ENCODE results near the gene NMT1. TPM values are rescaled to one million over a fixed set of nuclear protein-coding genes. Genes with fewer than 3 reads are reported as not detected.
A peak's percentile ranks its signal among the peaks of the same experiment; 100 is the strongest.
"Not testable (repeated sequence)": the region's sequence is repeated elsewhere in the genome, so short reads cannot be mapped to it uniquely, and the experiment has no call there.

The NMT1 gene
- polyA plus RNA-seq, 4 donors: 38.9 to 131 (median 72.0) TPM

DNA sequence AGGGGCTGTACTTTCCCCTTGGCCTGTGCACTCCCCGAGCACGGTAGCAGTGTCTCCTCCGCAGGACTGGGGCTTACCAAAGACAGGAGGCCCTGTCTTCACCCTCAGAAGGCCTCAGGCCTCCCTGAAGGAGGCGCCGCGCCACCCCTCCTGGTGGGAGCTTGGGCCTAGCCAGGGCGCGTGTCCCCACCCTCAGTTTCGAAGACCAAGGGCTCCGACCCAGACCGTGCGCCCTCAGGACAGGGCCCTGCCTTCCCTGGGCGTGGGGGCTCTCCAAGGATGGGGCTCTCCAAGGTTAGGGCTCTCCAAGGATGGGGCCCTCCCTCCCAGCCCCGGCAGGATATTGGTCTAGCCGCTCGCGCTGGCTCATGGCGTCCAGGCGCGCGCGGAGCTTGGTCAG, 59.4 kb downstream of the NMT1 start:
- H3K36me3 ChIP-seq (ENCODE audit: control insufficient read depth in 3 of 3, insufficient read depth in 2 of 3, low read depth in 1 of 3, low read length in 3 of 3): peaks cover 0 to 32% (median 0%) of the 10 kb centered on the region in 3 donors
- no peak for DNase-seq
- H3K9me3 ChIP-seq (ENCODE audit: control insufficient read depth in 2 of 2, insufficient read depth in 1 of 2, low read depth in 1 of 2, low read length in 1 of 2): no peaks in the 10 kb centered on the region
- no peak for FAIRE-seq
- H3K4me1 ChIP-seq (ENCODE audit: control insufficient read depth in 3 of 3, insufficient read depth in 2 of 3, low read depth in 1 of 3, low read length in 2 of 3): peaks cover 0 to 28% (median 11%) of the 10 kb centered on the region in 3 donors
- H3K27ac ChIP-seq (ENCODE audit: low read depth in 1 of 3, low read length in 2 of 3): no peak overlapping the region
- WGBS, 3 donors: 86 to 96% (median 91%) methylated on average over 20 to 22 of the region's 22 CpGs
- no peak overlapping the region for H3K4me3 ChIP-seq (ENCODE audit: low read depth in 1 of 3, low read length in 3 of 3)
- no peaks in the 10 kb centered on the region for H3K27me3 ChIP-seq (ENCODE audit: control insufficient read depth in 3 of 3, insufficient read depth in 3 of 3, low read length in 3 of 3)

DNA sequence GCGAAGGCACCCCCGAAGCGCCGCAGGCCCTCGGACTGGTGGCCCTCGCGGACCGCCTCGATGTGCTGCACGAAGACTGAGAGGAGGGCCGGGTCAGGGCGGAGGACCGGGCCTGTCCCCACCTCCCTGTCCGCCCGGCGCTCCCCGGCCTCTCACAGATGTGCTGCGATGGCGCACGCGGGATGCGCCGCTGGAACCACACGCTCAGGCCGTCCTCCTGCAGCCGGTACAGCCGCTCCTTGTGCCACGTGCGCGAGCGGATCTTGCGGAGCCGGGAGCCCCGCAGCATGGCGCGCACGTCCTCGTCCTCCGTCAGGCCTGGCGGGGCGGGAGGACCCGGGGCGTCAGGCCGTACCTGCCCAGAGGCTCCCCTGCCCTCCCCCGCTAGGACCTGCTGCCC, 59.9 kb downstream of the NMT1 start:
- FAIRE-seq: no peak
- H3K4me1 ChIP-seq (ENCODE audit: control insufficient read depth in 3 of 3, insufficient read depth in 2 of 3, low read depth in 1 of 3, low read length in 2 of 3): peaks cover 0 to 28% (median 11%) of the 10 kb centered on the region in 3 donors
- H3K27me3 ChIP-seq (ENCODE audit: control insufficient read depth in 3 of 3, insufficient read depth in 3 of 3, low read length in 3 of 3): no peaks in the 10 kb centered on the region
- no peak overlapping the region for H3K27ac ChIP-seq (ENCODE audit: low read depth in 1 of 3, low read length in 2 of 3)
- H3K9me3 ChIP-seq (ENCODE audit: control insufficient read depth in 2 of 2, insufficient read depth in 1 of 2, low read depth in 1 of 2, low read length in 1 of 2): no peaks in the 10 kb centered on the region
- H3K36me3 ChIP-seq (ENCODE audit: control insufficient read depth in 3 of 3, insufficient read depth in 2 of 3, low read depth in 1 of 3, low read length in 3 of 3): peaks cover 0 to 32% (median 0%) of the 10 kb centered on the region in 3 donors
- no peak overlapping the region for H3K4me3 ChIP-seq (ENCODE audit: low read depth in 1 of 3, low read length in 3 of 3)
- WGBS, 3 donors: 56 to 92% (median 57%) methylated on average over 23 to 45 of the region's 45 CpGs
- DNase-seq: no peak

DNA sequence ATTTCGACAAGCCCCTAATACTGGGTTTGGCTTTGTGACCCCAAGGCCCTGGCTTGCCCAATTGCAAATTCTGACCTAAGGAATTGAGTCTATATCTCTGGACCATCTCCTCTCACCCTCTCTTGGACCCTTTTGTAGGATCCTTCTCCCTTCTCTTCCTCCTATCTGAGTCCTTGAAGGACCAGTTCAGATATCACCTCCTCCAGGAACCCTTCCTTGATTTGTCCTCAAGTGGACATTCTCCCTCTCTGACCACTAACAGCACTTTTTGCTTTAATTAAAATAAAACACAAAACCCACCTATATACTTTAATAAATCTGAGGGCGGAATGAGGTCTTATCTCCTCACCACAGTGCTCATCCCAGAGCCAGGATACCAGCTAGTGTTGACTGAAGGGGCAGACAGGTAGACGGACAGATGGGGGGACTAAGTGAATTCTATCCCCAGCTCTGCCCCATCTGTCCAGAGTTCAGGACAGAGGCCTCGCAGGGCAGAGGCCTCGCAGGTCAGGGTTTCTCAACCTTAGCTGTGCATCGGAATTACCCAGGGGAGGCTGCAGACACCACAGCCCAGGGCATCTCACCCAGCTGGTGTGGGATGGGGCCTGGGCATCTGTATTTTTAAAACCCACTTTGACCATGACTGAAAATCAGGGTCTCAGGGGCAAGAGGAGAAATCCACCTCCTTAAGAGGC, 62.1 kb downstream of the NMT1 start:
- H3K4me1 ChIP-seq (ENCODE audit: control insufficient read depth in 3 of 3, insufficient read depth in 2 of 3, low read depth in 1 of 3, low read length in 2 of 3): peaks cover 0 to 46% (median 17%) of the 10 kb centered on the region in 3 donors
- H3K4me3 ChIP-seq (ENCODE audit: low read depth in 1 of 3, low read length in 3 of 3): no peak overlapping the region
- peaks cover 0 to 21% (median 0%) of the 10 kb centered on the region in 3 donors for H3K36me3 ChIP-seq (ENCODE audit: control insufficient read depth in 3 of 3, insufficient read depth in 2 of 3, low read depth in 1 of 3, low read length in 3 of 3)
- no peak for FAIRE-seq
- no peaks in the 10 kb centered on the region for H3K27me3 ChIP-seq (ENCODE audit: control insufficient read depth in 3 of 3, insufficient read depth in 3 of 3, low read length in 3 of 3)
- WGBS, 3 donors: 87 to 88% (median 88%) methylated on average over 6 of the region's 6 CpGs
- DNase-seq: no peak
- no peaks in the 10 kb centered on the region for H3K9me3 ChIP-seq (ENCODE audit: control insufficient read depth in 2 of 2, insufficient read depth in 1 of 2, low read depth in 1 of 2, low read length in 1 of 2)
- H3K27ac ChIP-seq (ENCODE audit: low read depth in 1 of 3, low read length in 2 of 3): peak overlapping the region in 2 of 3 donors; percentile 4 to 50

DNA sequence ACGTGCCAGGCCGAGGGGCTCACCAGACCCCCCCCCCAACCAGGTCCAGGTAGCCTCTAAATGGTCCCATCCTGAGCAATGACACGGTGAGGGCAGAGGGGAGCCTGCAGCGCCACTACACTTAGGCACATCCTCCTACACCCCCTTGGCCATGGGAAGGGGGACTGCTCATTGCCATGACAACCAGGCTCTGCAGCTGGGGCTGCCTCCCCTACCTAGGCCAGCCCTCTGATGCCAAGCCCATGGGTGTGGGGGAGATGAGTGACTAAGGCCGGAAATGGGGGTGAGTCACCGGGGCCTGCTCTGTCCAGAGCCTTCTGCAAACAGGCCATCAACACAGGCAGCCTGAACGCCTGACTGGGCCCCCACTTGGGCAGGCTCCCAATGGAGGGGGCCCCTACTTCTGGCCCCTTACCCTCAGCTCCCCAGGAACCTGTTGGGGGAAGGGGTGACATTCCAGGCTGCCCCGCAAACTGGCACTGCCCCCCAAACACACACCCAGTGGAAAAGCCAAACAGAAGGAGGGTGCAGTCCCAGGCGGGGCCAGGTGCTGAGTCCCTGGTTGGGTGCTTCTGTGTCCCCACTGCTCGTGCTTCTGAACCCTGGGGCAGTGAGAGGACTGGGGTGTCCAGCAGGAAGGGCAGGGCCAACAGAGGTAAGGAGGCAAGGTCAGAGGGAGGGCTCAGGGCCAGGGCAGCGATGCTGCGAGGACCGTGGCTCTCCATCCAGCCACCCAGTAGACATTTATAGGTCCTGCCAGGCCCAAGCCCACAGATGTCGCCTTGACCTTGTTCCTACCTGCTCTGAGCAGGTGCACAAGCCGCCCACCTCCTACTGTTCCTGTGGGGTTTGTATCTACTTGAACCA, 63.0 kb downstream of the NMT1 start:
- no peaks in the 10 kb centered on the region for H3K9me3 ChIP-seq (ENCODE audit: control insufficient read depth in 2 of 2, insufficient read depth in 1 of 2, low read depth in 1 of 2, low read length in 1 of 2)
- WGBS, 3 donors: 62 to 70% (median 69%) methylated on average over 15 of the region's 15 CpGs
- DNase-seq: peak; percentile 69 to 89
- peak overlapping the region in 2 of 3 donors; percentile 50 to 87 for H3K27ac ChIP-seq (ENCODE audit: low read depth in 1 of 3, low read length in 2 of 3)
- peaks cover 0 to 13% (median 0%) of the 10 kb centered on the region in 3 donors for H3K36me3 ChIP-seq (ENCODE audit: control insufficient read depth in 3 of 3, insufficient read depth in 2 of 3, low read depth in 1 of 3, low read length in 3 of 3)
- H3K4me3 ChIP-seq (ENCODE audit: low read depth in 1 of 3, low read length in 3 of 3): no peak overlapping the region
- no peaks in the 10 kb centered on the region for H3K27me3 ChIP-seq (ENCODE audit: control insufficient read depth in 3 of 3, insufficient read depth in 3 of 3, low read length in 3 of 3)
- peaks cover 0 to 55% (median 17%) of the 10 kb centered on the region in 3 donors for H3K4me1 ChIP-seq (ENCODE audit: control insufficient read depth in 3 of 3, insufficient read depth in 2 of 3, low read depth in 1 of 3, low read length in 2 of 3)
- no peak for FAIRE-seq

DNA sequence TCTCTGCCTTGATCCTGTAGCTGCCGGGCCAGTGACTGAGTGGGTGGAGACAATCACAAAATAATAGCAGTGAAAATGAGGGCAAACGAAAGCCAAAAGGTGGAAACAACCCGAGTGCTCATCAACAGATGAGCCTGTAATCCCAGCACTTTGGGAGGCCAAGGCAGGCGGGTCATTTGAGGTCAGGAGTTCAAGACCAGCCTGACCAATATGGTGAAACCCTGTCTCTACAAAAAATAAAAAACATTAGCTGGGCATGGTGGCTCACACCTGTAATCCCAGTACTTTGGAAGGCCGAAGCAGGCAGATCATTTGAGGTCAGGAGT, 63.6 kb downstream of the NMT1 start:
- not testable (repeated sequence) for H3K27me3 ChIP-seq (ENCODE audit: control insufficient read depth in 3 of 3, insufficient read depth in 3 of 3, low read length in 3 of 3); DNase-seq; H3K4me3 ChIP-seq (ENCODE audit: low read depth in 1 of 3, low read length in 3 of 3); H3K9me3 ChIP-seq (ENCODE audit: control insufficient read depth in 2 of 2, insufficient read depth in 1 of 2, low read depth in 1 of 2, low read length in 1 of 2); FAIRE-seq; H3K36me3 ChIP-seq (ENCODE audit: control insufficient read depth in 3 of 3, insufficient read depth in 2 of 3, low read depth in 1 of 3, low read length in 3 of 3)
- WGBS, 3 donors: 64 to 69% (median 68%) methylated on average over 5 of the region's 5 CpGs
- H3K27ac ChIP-seq (ENCODE audit: low read depth in 1 of 3, low read length in 2 of 3): peak overlapping the region in 2 of 3 donors; percentile 50 to 87
- peaks cover 0 to 61% (median 17%) of the 10 kb centered on the region in 3 donors for H3K4me1 ChIP-seq (ENCODE audit: control insufficient read depth in 3 of 3, insufficient read depth in 2 of 3, low read depth in 1 of 3, low read length in 2 of 3)

DNA sequence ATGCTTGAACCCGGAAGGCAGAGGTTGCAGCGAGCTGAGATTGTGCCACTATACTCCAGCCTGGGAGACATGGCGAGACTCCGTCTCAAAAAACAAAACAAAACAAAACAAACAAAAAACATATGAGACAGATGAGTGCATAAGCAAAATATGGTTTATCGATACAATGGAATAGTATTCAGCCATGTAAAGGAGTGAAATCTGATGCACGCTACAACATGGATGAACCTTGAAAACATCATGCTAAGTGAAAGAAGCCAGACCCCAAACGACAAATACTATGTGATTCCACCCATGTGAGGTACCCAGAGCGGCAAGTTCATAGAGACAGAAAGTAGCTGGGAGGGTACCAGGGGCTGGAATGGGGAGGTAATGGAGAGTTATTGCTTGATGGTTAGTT, 64.4 kb downstream of the NMT1 start:
- DNase-seq (no peak), FAIRE-seq (no peak)
- Histone ChIP-seq H3K4me3 (ENCODE audit: low read depth in 1 of 3, low read length in 3 of 3) (no peak overlapping the region), H3K4me1 (ENCODE audit: control insufficient read depth in 3 of 3, insufficient read depth in 2 of 3, low read depth in 1 of 3, low read length in 2 of 3) (peaks cover 0 to 68% (median 17%) of the 10 kb centered on the region in 3 donors), H3K27me3 (ENCODE audit: control insufficient read depth in 3 of 3, insufficient read depth in 3 of 3, low read length in 3 of 3) (no peaks in the 10 kb centered on the region), H3K9me3 (ENCODE audit: control insufficient read depth in 2 of 2, insufficient read depth in 1 of 2, low read depth in 1 of 2, low read length in 1 of 2) (no peaks in the 10 kb centered on the region), H3K27ac (ENCODE audit: low read depth in 1 of 3, low read length in 2 of 3) (no peak overlapping the region), H3K36me3 (ENCODE audit: control insufficient read depth in 3 of 3, insufficient read depth in 2 of 3, low read depth in 1 of 3, low read length in 3 of 3) (peaks cover 0 to 6% (median 0%) of the 10 kb centered on the region in 3 donors)
- 96 to 98% (median 97%) methylated on average over 8 of the region's 8 CpGs for WGBS, 3 donors

DNA sequence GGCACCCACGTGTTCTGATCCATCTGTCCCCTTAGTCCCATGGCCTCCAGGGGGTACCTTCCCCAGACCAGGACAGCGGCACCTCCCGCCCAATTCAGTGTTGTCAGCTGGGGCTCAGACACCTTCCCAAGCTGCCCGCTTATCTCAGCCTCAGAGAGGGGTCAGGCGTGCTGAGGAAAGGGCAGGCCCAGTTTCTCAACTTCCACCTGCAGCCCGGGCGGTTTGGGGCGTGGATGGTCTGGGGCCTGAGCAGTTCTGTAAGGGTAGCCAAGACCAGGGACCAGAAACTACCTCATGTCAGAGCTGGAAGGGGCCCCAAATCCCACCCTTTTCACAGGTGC, 66.1 kb downstream of the NMT1 start:
- FAIRE-seq (no peak), DNase-seq (peak; percentile 22 to 73)
- H3K4me3 ChIP-seq (ENCODE audit: low read depth in 1 of 3, low read length in 3 of 3): no peak overlapping the region
- H3K27ac ChIP-seq (ENCODE audit: low read depth in 1 of 3, low read length in 2 of 3): peak overlapping the region in 1 of 3 donors; percentile 93
- peaks cover 0 to 6% (median 0%) of the 10 kb centered on the region in 3 donors for H3K36me3 ChIP-seq (ENCODE audit: control insufficient read depth in 3 of 3, insufficient read depth in 2 of 3, low read depth in 1 of 3, low read length in 3 of 3)
- WGBS, 3 donors: 39 to 68% (median 44%) methylated on average over 8 of the region's 8 CpGs
- no peaks in the 10 kb centered on the region for H3K9me3 ChIP-seq (ENCODE audit: control insufficient read depth in 2 of 2, insufficient read depth in 1 of 2, low read depth in 1 of 2, low read length in 1 of 2)
- peaks cover 0 to 81% (median 17%) of the 10 kb centered on the region in 3 donors for H3K4me1 ChIP-seq (ENCODE audit: control insufficient read depth in 3 of 3, insufficient read depth in 2 of 3, low read depth in 1 of 3, low read length in 2 of 3)
- H3K27me3 ChIP-seq (ENCODE audit: control insufficient read depth in 3 of 3, insufficient read depth in 3 of 3, low read length in 3 of 3): no peaks in the 10 kb centered on the region

DNA sequence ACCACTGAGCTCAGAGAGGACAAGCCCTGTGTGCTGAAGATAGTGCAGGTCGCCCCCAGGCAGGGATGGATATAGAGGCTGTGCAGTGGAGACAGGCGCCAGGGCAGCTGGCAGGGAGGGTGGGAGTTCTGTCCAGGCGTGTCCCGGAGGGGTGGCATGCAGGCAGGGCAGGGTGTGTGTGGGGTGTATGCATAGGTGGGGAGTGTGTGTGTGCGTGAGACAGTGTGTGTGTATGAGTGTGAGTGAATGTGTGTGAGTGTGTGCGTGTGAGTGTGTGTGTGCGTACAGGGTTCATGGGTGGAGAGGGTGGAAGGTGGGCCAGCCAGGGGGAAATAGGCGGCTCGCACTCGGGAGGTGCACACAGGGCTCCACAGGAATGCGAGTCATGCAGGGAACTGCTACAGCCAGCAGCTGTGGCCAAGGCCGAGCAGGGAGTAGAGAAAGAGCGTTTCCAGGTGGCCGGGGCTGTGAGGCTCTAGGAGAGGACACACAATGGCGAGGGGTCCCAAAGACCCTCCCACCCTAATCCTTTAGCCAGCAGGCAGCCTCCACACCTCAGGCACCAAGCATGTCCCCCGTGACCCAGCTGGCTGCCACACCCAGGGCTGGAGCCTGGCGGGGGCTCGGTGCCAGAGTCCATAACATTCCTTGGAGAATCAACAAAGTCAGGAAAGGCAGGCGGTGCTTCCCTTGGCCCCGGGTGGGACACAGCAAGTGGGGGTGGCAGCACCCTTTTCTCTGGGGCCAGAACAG, 66.6 kb downstream of the NMT1 start:
- Histone ChIP-seq H3K4me1 (ENCODE audit: control insufficient read depth in 3 of 3, insufficient read depth in 2 of 3, low read depth in 1 of 3, low read length in 2 of 3) (peaks cover 0 to 77% (median 13%) of the 10 kb centered on the region in 3 donors), H3K27ac (ENCODE audit: low read depth in 1 of 3, low read length in 2 of 3) (peak overlapping the region in 2 of 3 donors; percentile 36 to 93), H3K4me3 (ENCODE audit: low read depth in 1 of 3, low read length in 3 of 3) (no peak overlapping the region), H3K9me3 (ENCODE audit: control insufficient read depth in 2 of 2, insufficient read depth in 1 of 2, low read depth in 1 of 2, low read length in 1 of 2) (no peaks in the 10 kb centered on the region), H3K36me3 (ENCODE audit: control insufficient read depth in 3 of 3, insufficient read depth in 2 of 3, low read depth in 1 of 3, low read length in 3 of 3) (peaks cover 0 to 6% (median 0%) of the 10 kb centered on the region in 3 donors), H3K27me3 (ENCODE audit: control insufficient read depth in 3 of 3, insufficient read depth in 3 of 3, low read length in 3 of 3) (no peaks in the 10 kb centered on the region)
- 11 to 47% (median 32%) methylated on average over 20 of the region's 20 CpGs for WGBS, 3 donors
- FAIRE-seq (no peak), DNase-seq (peak; percentile 78 to 95)
